Neural progenitor cell (in vitro differentiated cells): ENCODE measurements around the gene RPS16.

Experiments
- CTCF ChIP-seq: fragments of 200-600 bp; sonication (generic); IDR thresholded peaks from 2 replicates; pipeline ENCODE4 v1.5.1; 2017; ENCODE audit warnings: antibody characterized with exemption, mild to moderate bottlenecking
- EZH2 ChIP-seq: fragments of 200-600 bp; sonication (generic); IDR thresholded peaks from 2 replicates; pipeline ENCODE4 v1.6.1; 2017; ENCODE audit warnings: antibody characterized with exemption, mild to moderate bottlenecking, moderate library complexity

GRCh38 chr19:39401070-39401548 is 34.6 kb downstream of the RPS16 start:
- no peak for TF ChIP-seq CTCF
- TF ChIP-seq EZH2 = no peak
